HG03095 (cell line): ENCODE results near the gene ELOVL4.

Experiments
- ATAC-seq: cut with Tn5 transposase; IDR thresholded peaks from one replicate; pipeline ENCODE4 v1.9.1; 2021; ENCODE audit warnings: moderate library complexity; ENCODE audit not compliant: unreplicated experiment

The ELOVL4 gene

DNA sequence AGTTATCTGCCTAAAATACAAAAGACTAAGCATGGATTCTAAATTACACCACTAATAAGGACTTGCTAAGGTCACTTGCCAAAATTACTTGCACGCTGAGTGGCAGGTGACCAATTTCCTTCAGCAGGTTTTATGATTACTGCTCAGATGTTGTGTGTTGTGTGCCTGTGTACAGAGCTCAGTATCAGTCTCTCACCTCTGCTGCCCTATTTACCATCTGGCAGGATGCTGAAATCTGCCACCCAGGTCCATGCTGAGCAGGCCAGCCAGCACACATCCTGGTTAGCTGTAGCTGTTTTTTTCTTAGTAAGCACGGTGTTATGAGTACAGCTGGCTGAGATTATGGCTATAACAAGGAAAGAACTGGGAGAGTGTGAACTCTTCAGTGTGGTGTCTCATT, 34.0 kb downstream of the ELOVL4 start:
- ATAC-seq = no peak

DNA sequence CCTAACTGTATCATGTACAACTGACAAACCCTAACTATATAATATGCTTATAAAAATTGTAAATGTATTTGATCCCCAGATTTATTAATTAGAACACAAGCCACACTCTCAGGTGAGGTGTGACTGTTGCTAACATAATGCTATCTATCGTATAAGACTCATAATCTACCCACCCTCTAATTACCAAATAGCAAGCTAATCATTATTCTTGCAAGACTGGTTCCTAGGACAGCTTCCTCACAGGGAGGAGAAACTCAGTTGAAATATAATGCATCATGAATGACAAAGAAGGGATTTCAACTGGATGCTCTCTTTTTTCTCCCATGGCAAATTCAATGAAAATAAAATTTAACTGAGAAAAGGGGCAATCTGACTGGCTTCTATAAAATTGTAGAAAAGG, 35.4 kb downstream of the ELOVL4 start:
- ATAC-seq = no peak

DNA sequence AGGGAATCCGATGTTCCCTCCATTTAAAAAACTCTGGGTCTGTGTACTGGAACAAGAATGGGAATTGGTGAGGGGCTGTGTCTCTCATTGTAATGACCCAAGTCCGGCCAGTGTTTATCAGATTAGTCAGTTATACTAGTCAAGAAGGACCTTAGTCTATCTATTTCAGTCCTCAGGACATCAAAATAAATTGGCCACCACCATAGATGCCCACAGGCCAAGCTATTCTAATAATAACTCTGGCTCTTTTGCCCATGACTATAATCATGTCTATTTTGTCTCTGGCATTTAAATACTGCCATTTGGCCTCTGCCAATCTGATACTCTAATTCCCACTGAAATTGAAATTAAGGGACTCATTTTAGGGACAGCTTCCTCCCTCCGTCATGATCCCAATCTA, 37.8 kb downstream of the ELOVL4 start:
- ATAC-seq = no peak

DNA sequence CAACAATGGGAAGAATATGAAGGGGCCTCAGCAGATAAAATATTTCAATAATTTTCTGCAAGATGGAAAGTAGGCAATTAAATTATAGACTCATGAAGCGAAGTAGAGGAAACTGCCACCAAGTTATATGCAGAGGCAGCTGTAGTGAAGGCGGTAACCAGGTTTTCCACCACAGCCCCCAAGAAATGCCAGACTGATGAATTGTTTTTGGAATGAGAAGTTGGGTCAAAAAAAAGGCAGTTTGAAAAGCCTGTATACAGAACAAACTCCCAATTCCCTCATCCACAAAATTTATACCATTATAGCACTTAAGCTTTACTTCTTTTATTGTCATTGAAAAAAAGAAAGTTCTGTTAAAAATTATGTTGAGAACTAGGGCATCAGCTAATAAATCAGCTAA, 45.3 kb downstream of the ELOVL4 start:
- no peak for ATAC-seq

DNA sequence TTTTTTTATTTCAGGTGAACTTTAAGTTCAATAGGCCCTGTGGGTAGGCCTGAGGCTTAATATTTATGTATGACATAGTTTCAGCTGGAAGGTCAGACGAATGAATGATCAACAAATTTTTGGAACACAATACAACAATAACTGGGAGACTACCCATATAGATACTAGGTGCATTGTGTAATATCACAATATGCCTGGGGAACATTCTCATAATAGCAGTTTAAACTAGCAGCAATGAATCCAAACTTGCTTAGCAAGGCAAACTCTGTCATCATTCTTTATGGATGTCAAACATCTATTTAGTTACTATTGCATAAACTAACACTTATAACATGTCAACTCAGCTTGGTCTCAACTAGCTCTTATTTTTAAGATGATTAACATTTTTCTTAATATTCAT, 49.3 kb downstream of the ELOVL4 start:
- no peak for ATAC-seq

DNA sequence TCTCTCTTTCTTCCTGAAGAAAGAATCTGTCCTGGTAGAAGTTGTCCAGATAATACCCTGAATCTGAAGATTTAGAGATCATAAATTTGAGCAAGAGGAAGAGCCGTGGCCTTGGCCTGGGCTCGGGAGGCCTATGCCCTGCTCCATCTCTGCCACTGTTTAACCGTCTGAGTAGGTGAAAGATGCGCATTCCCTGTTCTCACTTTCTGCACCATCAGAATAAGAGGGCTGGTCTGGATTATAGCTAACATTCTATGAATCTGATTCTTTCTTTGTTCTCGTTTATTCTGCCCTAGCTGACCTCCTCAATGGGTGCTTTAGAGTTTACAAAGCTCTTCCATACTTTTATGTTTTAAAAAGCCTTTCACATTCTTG, 51.3 kb downstream of the ELOVL4 start:
- no peak for ATAC-seq

DNA sequence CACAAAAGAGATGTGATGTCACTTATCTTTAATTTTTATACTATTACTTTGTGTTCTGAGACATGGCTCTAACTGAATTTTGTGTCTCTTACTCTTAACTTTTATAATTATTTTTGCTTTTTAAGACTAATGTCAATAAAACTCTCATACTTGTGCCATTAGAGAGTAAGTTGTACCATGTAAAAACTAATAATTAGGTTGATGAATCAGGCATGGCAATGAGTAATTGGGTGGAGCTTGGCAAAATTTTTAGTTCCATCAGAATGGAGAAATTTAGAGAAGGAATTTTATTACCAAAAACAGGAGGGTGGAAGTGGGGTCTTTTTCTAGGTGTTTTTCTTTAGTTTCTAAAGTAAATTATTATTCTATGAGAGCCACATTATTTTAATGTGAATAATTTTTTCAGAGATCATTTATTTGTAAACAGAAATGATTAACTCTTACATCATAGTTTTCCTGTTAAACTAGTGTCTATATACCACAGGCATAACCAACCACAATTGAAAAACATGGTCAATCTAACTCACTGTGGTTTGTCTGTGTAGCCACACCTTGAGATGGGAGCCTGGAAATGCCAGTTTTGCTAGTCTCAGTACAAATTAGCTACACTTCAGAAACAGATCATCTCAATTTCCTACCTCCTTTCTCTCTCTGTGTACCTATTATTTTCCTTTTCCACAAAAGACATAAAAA, 51.8 kb downstream of the ELOVL4 start:
- no peak for ATAC-seq

DNA sequence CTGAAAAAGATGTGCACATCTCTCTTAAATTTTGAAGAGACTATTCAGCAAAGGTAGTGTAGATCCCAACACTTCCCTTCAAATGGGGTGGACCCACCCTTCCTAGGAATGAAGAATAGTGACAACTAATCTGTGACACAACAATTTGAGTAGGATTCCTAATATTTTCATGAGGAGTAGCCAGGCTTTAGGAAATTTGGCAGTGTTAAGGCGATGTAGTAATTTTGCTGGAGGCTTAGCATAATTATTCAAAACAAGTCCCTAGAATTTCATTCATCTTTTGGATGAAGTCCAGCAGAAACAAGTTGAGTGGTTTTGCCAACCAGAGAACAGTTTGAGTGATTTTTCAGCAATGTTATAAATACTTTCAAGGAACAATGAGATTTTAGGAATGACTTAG, 52.4 kb downstream of the ELOVL4 start:
- ATAC-seq = no peak

DNA sequence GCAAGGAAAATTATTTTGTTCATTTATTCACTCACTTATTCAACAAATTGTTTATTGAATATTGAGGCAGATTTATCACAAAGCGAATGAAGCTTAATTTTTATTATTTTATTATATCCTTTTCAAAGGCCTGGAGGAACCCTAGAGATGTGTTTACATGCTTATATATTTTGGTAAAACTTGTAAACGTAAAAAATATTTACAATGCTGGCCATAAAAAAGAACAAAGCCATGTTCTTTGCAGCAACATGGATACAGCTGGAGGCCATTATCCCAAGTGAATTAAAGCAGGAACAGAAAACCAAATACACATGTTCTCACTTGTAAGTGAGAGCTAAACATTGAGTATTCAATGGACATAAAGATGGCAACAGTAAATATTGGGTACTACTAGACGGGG, 58.8 kb downstream of the ELOVL4 start:
- no peak for ATAC-seq

DNA sequence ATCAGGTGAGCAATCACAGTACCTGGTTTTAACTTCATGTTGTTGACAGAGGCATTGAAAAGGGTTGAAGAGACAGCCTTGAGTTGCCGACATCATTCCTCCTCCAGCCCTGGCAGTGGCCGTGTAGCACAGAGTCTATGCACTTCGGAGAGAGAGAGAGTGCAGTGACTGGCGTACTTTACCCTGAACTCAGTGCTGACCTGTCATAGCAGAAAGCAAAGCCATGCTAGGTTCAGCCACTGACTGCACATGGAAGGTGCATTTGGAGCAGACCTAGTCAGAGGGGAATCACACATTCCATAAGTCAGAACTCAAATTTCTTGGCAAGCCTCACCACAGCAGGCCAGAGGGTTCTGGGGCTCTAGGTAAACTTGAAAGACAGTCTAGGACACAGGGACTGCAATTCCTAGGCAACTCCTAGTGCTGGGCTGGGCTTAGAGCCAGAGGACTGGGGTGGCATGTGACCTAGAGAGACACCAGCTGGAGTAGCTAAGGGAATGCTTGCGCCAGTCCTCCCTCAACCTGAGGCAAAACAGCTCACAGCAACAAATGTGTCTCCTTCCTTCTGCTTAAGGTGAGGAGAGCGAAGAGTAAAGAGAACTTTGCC, 69.1 kb downstream of the ELOVL4 start:
- ATAC-seq = no peak

DNA sequence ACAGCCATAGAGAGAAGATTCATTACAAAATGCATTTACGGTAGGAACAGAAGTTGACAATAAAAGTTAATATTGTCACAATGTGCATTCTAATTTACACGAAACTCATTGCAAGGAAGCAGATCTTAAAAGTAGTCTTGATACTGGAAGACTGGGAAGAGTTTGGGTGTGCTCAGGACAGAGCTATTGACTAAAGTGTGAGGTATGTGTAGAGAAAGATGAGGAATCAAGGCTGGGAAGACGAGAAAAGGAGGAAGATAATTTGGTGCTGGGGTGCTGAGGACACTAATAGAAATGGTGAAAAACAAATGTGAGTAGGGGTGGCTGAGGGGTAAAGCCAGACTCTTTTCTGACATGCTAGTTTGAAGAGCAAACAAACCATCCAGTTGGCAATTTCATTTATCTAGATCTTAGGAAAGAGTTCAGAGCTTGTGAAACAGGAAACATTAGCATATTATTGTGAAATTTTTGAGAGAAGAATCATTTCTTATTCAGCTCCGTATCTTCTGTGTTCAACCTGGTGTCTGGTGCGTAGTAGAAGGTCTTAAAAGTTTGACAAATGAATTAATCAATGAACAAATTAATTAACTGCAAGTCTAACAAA, 72.7 kb downstream of the ELOVL4 start:
- ATAC-seq = no peak

DNA sequence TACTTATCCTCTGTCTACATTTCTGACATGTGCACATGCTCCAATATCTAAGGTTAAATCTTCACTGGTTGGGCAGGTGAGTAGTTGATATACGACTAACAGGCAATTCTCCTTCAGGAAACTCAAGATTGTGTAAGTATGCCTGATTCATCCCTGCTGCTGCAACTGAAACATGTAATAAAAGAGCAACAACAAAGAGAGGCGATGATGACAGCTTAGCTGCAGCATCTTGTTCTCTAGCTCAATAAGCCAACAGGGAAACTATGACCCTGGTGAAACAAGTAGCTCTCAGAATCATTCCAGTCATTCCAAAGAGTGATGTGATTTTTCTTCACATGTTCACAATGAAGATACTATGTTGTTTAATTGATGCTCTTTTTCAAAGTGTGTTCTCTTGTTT, 74.4 kb downstream of the ELOVL4 start:
- ATAC-seq = no peak

DNA sequence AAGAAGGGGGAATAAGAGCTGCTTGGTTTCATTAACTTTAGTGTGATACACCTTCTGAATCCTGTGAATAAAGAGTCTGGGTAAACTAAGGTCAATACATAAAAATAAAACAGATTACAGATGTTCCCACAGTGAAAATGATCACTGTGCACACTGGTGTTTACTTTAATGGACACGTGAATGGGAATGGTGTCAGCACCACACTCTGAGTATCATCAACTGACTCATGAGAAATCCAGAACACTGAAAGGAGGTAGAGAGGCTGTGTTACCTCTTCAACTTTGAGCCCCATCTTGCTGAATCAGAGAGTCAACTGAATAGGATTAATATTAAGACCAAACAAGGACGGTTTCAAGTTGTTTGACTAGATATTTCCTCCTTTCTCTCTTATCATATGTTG, 75.0 kb downstream of the ELOVL4 start:
- no peak for ATAC-seq

DNA sequence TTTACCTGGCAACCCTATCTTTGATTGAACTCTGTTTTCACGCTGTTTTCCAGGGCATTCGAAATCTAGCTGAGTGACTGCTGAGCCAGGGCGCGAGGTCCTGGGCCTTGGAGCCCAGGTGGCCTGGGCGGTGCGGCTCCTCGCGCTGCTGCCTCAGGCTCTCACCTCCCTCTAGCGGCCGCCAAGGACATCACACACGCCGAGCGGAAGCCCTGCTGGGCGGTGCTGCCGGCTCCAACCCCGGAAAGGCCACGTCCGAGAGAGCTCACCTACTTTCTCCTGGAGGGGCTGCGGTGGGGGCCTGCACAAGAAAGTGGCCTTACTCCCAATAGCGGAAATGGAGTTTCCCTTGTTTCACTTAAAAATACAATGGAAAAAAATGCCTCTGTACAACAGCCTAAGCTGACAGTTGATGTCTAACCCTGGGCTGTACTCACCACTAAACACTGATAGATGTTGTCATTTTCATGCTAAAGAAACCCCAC, 77.7 kb downstream of the ELOVL4 start:
- peak; percentile 100 for ATAC-seq

DNA sequence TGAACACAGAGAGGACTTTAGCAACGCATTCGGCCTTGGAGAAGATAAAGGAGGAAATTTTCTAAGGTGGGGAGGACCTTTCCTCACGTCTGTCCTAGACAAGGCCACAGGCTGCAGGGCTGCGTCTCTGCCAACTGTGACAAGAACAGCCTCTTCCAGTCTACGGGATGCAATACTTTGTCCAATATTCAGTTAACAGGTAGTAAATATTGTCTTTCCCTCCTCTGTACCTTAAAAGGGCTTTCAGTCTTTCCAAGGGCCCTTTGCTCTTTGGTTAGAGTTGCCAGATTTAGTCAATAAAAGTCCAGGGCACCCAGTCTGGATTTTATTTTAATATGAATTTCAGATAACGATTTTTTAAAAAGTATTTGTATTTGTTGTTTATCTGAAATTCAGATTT, 78.2 kb downstream of the ELOVL4 start:
- ATAC-seq = no peak

DNA sequence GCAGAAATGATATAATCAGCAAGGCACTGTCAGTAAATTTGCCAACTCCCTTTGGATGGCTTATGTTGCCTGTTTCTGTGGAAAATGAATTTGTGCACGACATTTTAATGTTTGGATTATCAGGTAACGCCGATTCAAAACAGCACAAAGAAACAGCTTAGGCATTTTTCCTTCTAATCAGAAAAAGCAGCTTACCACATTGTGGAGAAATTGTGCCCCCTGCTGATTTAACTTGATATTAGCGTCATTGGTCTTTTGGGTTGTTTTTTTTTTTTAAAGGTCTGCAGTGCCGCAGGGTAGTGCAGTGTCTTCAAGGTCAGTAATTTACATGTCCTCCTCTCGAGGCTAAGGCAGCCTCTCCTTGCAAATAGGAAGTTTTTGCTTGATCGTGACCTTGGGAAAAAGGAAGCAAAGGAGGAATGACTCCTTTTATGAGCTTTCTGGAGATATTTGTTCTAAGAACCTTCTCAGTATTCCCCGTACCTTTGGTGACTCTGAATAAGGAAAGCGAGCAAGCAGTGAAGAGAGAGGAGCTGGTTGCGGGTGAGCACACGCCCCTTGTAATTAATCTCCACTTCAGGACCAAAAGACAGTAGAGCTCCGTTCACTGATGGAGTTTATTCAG, 79.1 kb downstream of the ELOVL4 start:
- ATAC-seq = no peak
